Lung (tissue), 12 donors: ENCODE results near the gene AADACL3. TPM values are rescaled to one million over a fixed set of nuclear protein-coding genes. Genes with fewer than 3 reads are reported as not detected.

ENCODE experiments used
- ATAC-seq: fragments of 200-7000 bp; cut with Tn5 transposase; one replicate; pipeline ENCODE4 v1.9.1; 2020; ENCODE audit warnings: moderate number of reproducible peaks; ENCODE audit not compliant: insufficient read depth, low FRiP score
- DNase-seq, 3 donors: peaks; one replicate each; pipeline ENCODE4 v3.0.0-alpha.2; 2013 to 2017
- H3K27ac ChIP-seq, 2 donors: one replicate each; pipeline ENCODE4 v1.5.1; 2013; ENCODE audit warnings: mild to moderate bottlenecking in 2 of 2, moderate library complexity in 2 of 2, control low read depth in 1 of 2, inconsistent platforms in 1 of 2, low read depth in 1 of 2, low read length in 1 of 2
- H3K27me3 ChIP-seq, 3 donors: one replicate each; pipeline ENCODE4 v1.5.1; 2013; ENCODE audit warnings: low read length in 2 of 3; ENCODE audit not compliant: control insufficient read depth in 3 of 3, insufficient read depth in 3 of 3
- H3K36me3 ChIP-seq, 4 donors: one replicate each; pipeline ENCODE4 v1.5.1; 2013; ENCODE audit warnings: low read length in 4 of 4, mild to moderate bottlenecking in 1 of 4, moderate library complexity in 1 of 4; ENCODE audit not compliant: control insufficient read depth in 4 of 4, insufficient read depth in 4 of 4
- H3K4me1 ChIP-seq, 5 donors: one replicate each; pipeline ENCODE4 v1.5.1; 2013; ENCODE audit warnings: low read length in 5 of 5, mild to moderate bottlenecking in 2 of 5, moderate library complexity in 1 of 5; ENCODE audit not compliant: control insufficient read depth in 5 of 5, insufficient read depth in 5 of 5
- H3K4me3 ChIP-seq: one replicate; pipeline ENCODE4 v1.5.1; 2013; ENCODE audit warnings: mild to moderate bottlenecking, control low read depth, moderate library complexity
- H3K9ac ChIP-seq, 2 donors: one replicate each; pipeline ENCODE4 v1.5.1; 2013; ENCODE audit warnings: low read length in 2 of 2, control low read depth in 1 of 2; ENCODE audit not compliant: insufficient read depth in 1 of 2
- H3K9me3 ChIP-seq, 4 donors: one replicate each; pipeline ENCODE4 v1.5.1; 2013; ENCODE audit warnings: low read length in 3 of 4, mild to moderate bottlenecking in 1 of 4, moderate library complexity in 1 of 4; ENCODE audit not compliant: control insufficient read depth in 4 of 4, insufficient read depth in 3 of 4
- CTCF ChIP-seq: IDR thresholded peaks from 2 replicates; pipeline ENCODE4 v1.5.1; 2012; ENCODE audit warnings: mild to moderate bottlenecking; ENCODE audit errors: control extremely low read depth, extremely low read depth
- WGBS, 2 donors: extraction: QIAGEN DNeasy Blood & Tissue Kit; methylation state at CpG; one replicate each; pipeline ENCODE4 v1.1.7; 2013; 5-methylcytosine and 5-hydroxymethylcytosine counted together
- polyA plus RNA-seq, 2 donors: library from polyadenylated mRNA; stranded (reverse); fragments of 200-250 nt; gene quantifications; one replicate each; pipeline ENCODE4 v1.2.1, GENCODE V29; 2013
- total RNA-seq, 2 donors: library from RNA; depleted of rRNA in 1 of 2; stranded (reverse); fragments of >200 nt in 1 of 2; gene quantifications; one replicate each; pipeline ENCODE4 v1.2.1, GENCODE V29; 2014 to 2021
- donor health status: control.
- donor health status: control.
- donor health status: Bipolar disorder and iron deficiency.
- donor health status: healthy.
- donor health status: DM: yes; HTN: yes; CAD: no.

The AADACL3 gene
- total and polyA plus RNA-seq, 4 donors: not detected

DNA sequence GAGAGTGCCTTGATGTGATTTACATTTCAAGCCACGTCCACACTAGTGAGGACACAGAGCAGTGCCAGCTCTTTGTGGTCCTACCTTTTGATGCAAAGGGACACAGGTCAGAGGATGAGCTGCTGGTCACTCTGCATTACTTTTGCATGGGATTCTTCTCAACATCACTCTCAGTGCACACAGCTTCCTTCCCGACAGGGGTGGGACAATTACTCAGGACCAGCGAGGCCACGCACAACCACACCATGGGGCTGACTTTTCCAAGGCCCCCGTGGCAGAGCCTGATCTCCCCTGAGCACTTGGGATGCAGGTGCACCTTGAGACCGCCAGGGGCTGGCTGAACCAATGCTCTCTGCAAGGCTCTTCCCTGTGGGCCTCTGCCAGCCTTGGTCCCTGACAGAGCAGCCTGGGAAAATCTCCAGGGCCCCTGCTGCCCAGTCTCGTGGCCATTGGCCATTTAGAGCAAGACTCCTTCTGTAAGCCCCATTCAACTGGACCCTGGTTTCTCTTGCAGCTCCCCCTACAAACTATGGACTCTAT lies 44.4 kb downstream of the AADACL3 start:
- H3K4me3 ChIP-seq: no peak overlapping the region
- H3K4me1 ChIP-seq: no peaks in the 10 kb centered on the region
- no peak overlapping the region for H3K27ac ChIP-seq
- DNase-seq (no peak), ATAC-seq (no peak)
- no peak overlapping the region for H3K9ac ChIP-seq
- peaks cover 0 to 4% (median 0%) of the 10 kb centered on the region in 3 donors for H3K27me3 ChIP-seq
- WGBS, 2 donors: 58 to 70% methylated on average over 7 of the region's 7 CpGs
- H3K9me3 ChIP-seq: no peaks in the 10 kb centered on the region
- TF ChIP-seq CTCF: no peak
- H3K36me3 ChIP-seq: no peaks in the 10 kb centered on the region

DNA sequence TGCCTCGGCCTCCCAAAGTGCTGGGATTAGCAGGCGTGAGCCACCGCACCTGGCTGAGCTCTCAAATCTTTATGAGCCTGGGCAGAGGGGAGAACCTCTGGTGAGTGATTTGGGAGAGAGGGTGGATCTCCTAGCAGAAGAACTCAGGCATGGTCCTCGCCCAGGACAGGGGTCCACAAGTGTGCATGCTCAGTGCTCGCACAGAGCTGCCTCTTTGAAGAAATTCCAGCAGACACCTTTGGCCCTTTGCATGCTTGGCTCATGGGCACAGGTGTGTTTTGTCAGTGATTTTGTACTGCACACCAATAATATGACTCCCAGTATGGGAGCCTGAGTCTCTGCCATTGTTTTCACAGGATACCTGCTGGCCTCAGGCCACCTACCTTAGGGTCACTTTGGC lies 45.9 kb downstream of the AADACL3 start:
- no peak for TF ChIP-seq CTCF
- WGBS, 2 donors: 82 to 86% methylated on average over 5 of the region's 5 CpGs

DNA sequence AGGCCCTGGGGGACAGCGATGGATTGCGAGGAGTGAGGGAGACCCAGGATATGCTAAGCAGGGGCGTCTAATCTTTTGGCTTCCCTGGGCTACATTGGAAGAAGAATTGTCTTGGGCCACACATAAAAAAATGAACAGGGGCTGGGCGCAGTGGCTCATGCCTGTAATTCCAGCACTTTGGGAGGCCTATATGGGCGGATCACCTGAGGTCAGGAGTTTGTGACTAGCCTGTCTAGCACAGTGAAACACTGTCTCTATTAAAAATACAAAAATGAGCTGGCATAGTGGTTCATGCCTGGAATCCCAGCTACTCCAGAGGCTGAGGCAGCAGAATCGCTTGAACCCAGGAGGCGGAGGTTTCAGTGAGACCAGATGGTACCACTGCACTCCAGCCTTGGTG lies 46.9 kb downstream of the AADACL3 start:
- DNase-seq (no peak), ATAC-seq (no peak)
- Histone ChIP-seq H3K36me3 (no peaks in the 10 kb centered on the region), H3K4me1 (no peaks in the 10 kb centered on the region), H3K4me3 (no peak overlapping the region), H3K9ac (no peak overlapping the region), H3K27me3 (peaks cover 0 to 4% (median 0%) of the 10 kb centered on the region in 3 donors), H3K27ac (no peak overlapping the region), H3K9me3 (no peaks in the 10 kb centered on the region)
- 86 to 95% methylated on average over 7 of the region's 7 CpGs for WGBS, 2 donors
- no peak for TF ChIP-seq CTCF

More for the DNA sequence above, 45.9 kb downstream of the AADACL3 start:
- Histone ChIP-seq H3K4me1 (no peaks in the 10 kb centered on the region), H3K9me3 (no peaks in the 10 kb centered on the region), H3K27me3 (peaks cover 0 to 4% (median 0%) of the 10 kb centered on the region in 3 donors), H3K36me3 (no peaks in the 10 kb centered on the region), H3K9ac (no peak overlapping the region), H3K4me3 (no peak overlapping the region), H3K27ac (no peak overlapping the region)
- DNase-seq: no peak
- no peak for ATAC-seq

GRCh38 chr1:12763479-12763878 lies 47.6 kb downstream of the AADACL3 start:
- ATAC-seq (no peak), DNase-seq (no peak)
- Histone ChIP-seq H3K9ac (no peak overlapping the region), H3K36me3 (no peaks in the 10 kb centered on the region), H3K27ac (no peak overlapping the region), H3K4me1 (no peaks in the 10 kb centered on the region), H3K27me3 (peaks cover 0 to 4% (median 0%) of the 10 kb centered on the region in 3 donors), H3K9me3 (no peaks in the 10 kb centered on the region), H3K4me3 (no peak overlapping the region)
- no peak for TF ChIP-seq CTCF
- WGBS, 2 donors: 72 to 85% methylated on average over 4 of the region's 4 CpGs
